ENCODE results near the gene LMCD1.

GRCh38 chr3:8456412-8456811 is 45.2 kb upstream of the LMCD1 start:
- TF ChIP-seq CEBPB (IDR thresholded peaks at IDR 0.05) (no peak), TEAD4 (IDR thresholded peaks at IDR 0.05) (no peak), EP300 (IDR thresholded peaks at IDR 0.05; ENCODE audit: borderline replicate concordance) (no peak), EGR1 (IDR thresholded peaks at IDR 0.05) (no peak), REST (IDR thresholded peaks at IDR 0.05; ENCODE audit: low read depth) (no peak), YY1 (IDR thresholded peaks at IDR 0.05; ENCODE audit: low read depth) (no peak), MAX (IDR thresholded peaks at IDR 0.05) (no peak), USF1 (IDR thresholded peaks at IDR 0.05) (no peak), FOXM1 (IDR thresholded peaks at IDR 0.05; ENCODE audit: borderline replicate concordance, low read depth) (no peak), RAD21 (IDR thresholded peaks at IDR 0.05; ENCODE audit: low read depth) (no peak), TCF12 (IDR thresholded peaks at IDR 0.05; ENCODE audit: low read depth) (no peak), CREB1 (IDR thresholded peaks at IDR 0.05; ENCODE audit: low read depth) (no peak)

Data from Ishikawa (cell line).